Testis (tissue), 2 donors: Measurements from ENCODE around the gene ST3GAL6.

Experiments
- CTCF ChIP-seq, 3 experiments: fragments of 450-650 bp in 2 of 3; fragments of 200-600 bp in 1 of 3; sonication (generic) in 1 of 3; IDR thresholded peaks; one replicate each; pipeline ENCODE4 v1.5.1; 2016 to 2019; ENCODE audit warnings: antibody characterized with exemption in 3 of 3, mild to moderate bottlenecking in 2 of 3, moderate library complexity in 1 of 3
- POLR2A ChIP-seq: fragments of 450-650 bp; IDR thresholded peaks from one replicate; pipeline ENCODE4 v1.6.1; 2017; ENCODE audit warnings: antibody characterized with exemption, mild to moderate bottlenecking, moderate library complexity

- TF ChIP-seq CTCF (IDR thresholded peaks at IDR 0.05) (no peak), POLR2A (no peak)
These were observed 779 bp downstream of the ST3GAL6 start for GRCh38 chr3:98763819-98764418.
